LoVo (cell line): ENCODE measurements around the gene LRRC74B.

Experiments
- DNase-seq: peaks from one replicate; pipeline ENCODE4 v3.0.0-alpha.2; 2016; ENCODE audit warnings: low spot score

Gene LRRC74B

GRCh38 chr22:21014202-21014725 lies 31.5 kb upstream of the LRRC74B start:
- peak; percentile 66 for DNase-seq

GRCh38 chr22:21014726-21015465 lies 30.9 kb upstream of the LRRC74B start, which contains the start of gene P2RX6:
Gene P2RX6, plus strand, starts transcription at chr22:21015165. Its CDS starts 10 bp downstream, at chr22:21015175.
- no peak for DNase-seq

GRCh38 chr22:21015466-21016006 lies 30.2 kb upstream of the LRRC74B start:
- DNase-seq = no peak

- no peak for DNase-seq
These were observed 28.9 kb upstream of the LRRC74B start for GRCh38 chr22:21016644-21017420.

- no peak for DNase-seq
These were observed 27.4 kb upstream of the LRRC74B start for GRCh38 chr22:21018314-21018713.

- no peak for DNase-seq
These were observed 24.8 kb upstream of the LRRC74B start for GRCh38 chr22:21020802-21021429.

GRCh38 chr22:21022507-21022906 lies 23.2 kb upstream of the LRRC74B start:
- DNase-seq = no peak

- DNase-seq = no peak
These were observed 22.7 kb upstream of the LRRC74B start for GRCh38 chr22:21022955-21023614.

- no peak for DNase-seq
These were observed 20.5 kb upstream of the LRRC74B start for GRCh38 chr22:21025266-21025665.

GRCh38 chr22:21025763-21026755 lies 19.7 kb upstream of the LRRC74B start:
- no peak for DNase-seq

- no peak for DNase-seq
These were observed 18.7 kb upstream of the LRRC74B start for GRCh38 chr22:21026783-21027692.

- DNase-seq = no peak
These were observed 17.2 kb upstream of the LRRC74B start for GRCh38 chr22:21028277-21029251.

GRCh38 chr22:21029486-21030025 lies 16.2 kb upstream of the LRRC74B start:
- DNase-seq = no peak

- no peak for DNase-seq
These were observed 15.7 kb upstream of the LRRC74B start for GRCh38 chr22:21030032-21030431.

- no peak for DNase-seq
These were observed 14.9 kb upstream of the LRRC74B start for GRCh38 chr22:21030621-21031544.

- DNase-seq = no peak
These were observed 14.2 kb upstream of the LRRC74B start for GRCh38 chr22:21031545-21032036.
